GM12891 (cell line): ENCODE measurements around the gene EPS8L2.

Source experiments
- DNase-seq: peaks from one replicate; pipeline ENCODE4 v3.0.0; 2011; ENCODE audit warnings: low spot score; ENCODE audit not compliant: insufficient read length
- FAIRE-seq: peaks from 2 replicates; lab custom pipeline; 2011; peaks lifted over from hg19 to GRCh38; lab: Jason Lieb, UNC
- PAX5 ChIP-seq: IDR thresholded peaks from 2 replicates; pipeline ENCODE4 v1.6.1; 2011; ENCODE audit warnings: low read length, moderate library complexity, mild to moderate bottlenecking; ENCODE audit not compliant: insufficient read depth, severe bottlenecking
- POLR2A ChIP-seq: IDR thresholded peaks from 2 replicates; pipeline ENCODE4 v1.6.1; 2011; ENCODE audit warnings: low read depth, low read length, control low read depth
- POLR2AphosphoS5 ChIP-seq: IDR thresholded peaks from 2 replicates; pipeline ENCODE4 v1.6.1; 2011; ENCODE audit warnings: low read depth, low read length, control low read depth
- POU2F2 ChIP-seq: IDR thresholded peaks from 2 replicates; pipeline ENCODE4 v1.6.1; 2011; ENCODE audit warnings: low read depth, mild to moderate bottlenecking, control low read depth, low read length, moderate library complexity
- SPI1 ChIP-seq: IDR thresholded peaks from 2 replicates; pipeline ENCODE4 v1.6.1; 2011; ENCODE audit warnings: low read depth, low read length, control low read depth
- TAF1 ChIP-seq: IDR thresholded peaks from 2 replicates; pipeline ENCODE4 v1.6.1; 2011; ENCODE audit warnings: low read depth, low read length, control low read depth

EPS8L2 gene

GRCh38 chr11:747158-748006 lies 41.4 kb downstream of the EPS8L2 start, which contains the start of gene TALDO1:
TSS of gene TALDO1 (plus strand) at chr11:747464. CDS start at chr11:747482, 18 bp downstream.
- TF ChIP-seq POU2F2: no peak
- TF ChIP-seq POLR2AphosphoS5: 0 out of 2 replicates have a peak, but pooled peaks have one; percentile 6
- TF ChIP-seq TAF1: 0 out of 2 replicates have a peak, but pooled peaks have one; percentile 8
- no peak for TF ChIP-seq SPI1
- TF ChIP-seq PAX5: no peak
- TF ChIP-seq POLR2A: no peak
- DNase-seq (peak; percentile 97), FAIRE-seq (peak; percentile 98)

GRCh38 chr11:748007-748359 lies 42.0 kb downstream of the EPS8L2 start:
- peak; percentile 87 for FAIRE-seq
- DNase-seq: no peak
- TF ChIP-seq POLR2A (no peak), SPI1 (no peak), TAF1 (no peak), PAX5 (no peak), POU2F2 (no peak), POLR2AphosphoS5 (no peak)

GRCh38 chr11:749731-750130 lies 43.7 kb downstream of the EPS8L2 start:
- FAIRE-seq (peak; percentile 64), DNase-seq (no peak)
- TF ChIP-seq PAX5 (no peak), POLR2AphosphoS5 (no peak), SPI1 (no peak), POLR2A (no peak), POU2F2 (no peak), TAF1 (no peak)

- FAIRE-seq: no peak
- TF ChIP-seq PAX5 (no peak), SPI1 (no peak), POLR2A (no peak), POLR2AphosphoS5 (no peak), POU2F2 (no peak), TAF1 (no peak)
- DNase-seq: no peak
Measured at GRCh38 chr11:760236-760635, 54.2 kb downstream of the EPS8L2 start.

GRCh38 chr11:761526-762108 lies 55.6 kb downstream of the EPS8L2 start:
- TF ChIP-seq PAX5 (no peak), TAF1 (no peak), POU2F2 (no peak), POLR2AphosphoS5 (no peak), SPI1 (no peak), POLR2A (no peak)
- DNase-seq (no peak), FAIRE-seq (no peak)

- DNase-seq (no peak), FAIRE-seq (no peak)
- TF ChIP-seq SPI1: no peak
- no peak for TF ChIP-seq POLR2A
- no peak for TF ChIP-seq POLR2AphosphoS5
- no peak for TF ChIP-seq PAX5
- TF ChIP-seq POU2F2: no peak
- no peak for TF ChIP-seq TAF1
Measured at GRCh38 chr11:762421-763072, 56.5 kb downstream of the EPS8L2 start.

- TF ChIP-seq POLR2A: no peak
- no peak for TF ChIP-seq POU2F2
- no peak for TF ChIP-seq TAF1
- no peak for TF ChIP-seq PAX5
- DNase-seq (no peak), FAIRE-seq (no peak)
Measured at GRCh38 chr11:763073-763463, 57.0 kb downstream of the EPS8L2 start.

- DNase-seq: no peak
- TF ChIP-seq SPI1 (no peak), POLR2A (0 out of 2 replicates have a peak, but pooled peaks have one; percentile 31)
- FAIRE-seq: no peak
Measured at GRCh38 chr11:763549-764321, 57.7 kb downstream of the EPS8L2 start.
